BLaER1 (cell line): ENCODE results near the gene OR4K5.

Experiments
- H3K27ac ChIP-seq: shearing (Covaris generic); formaldehyde crosslinking; 2 replicates; pipeline ENCODE4 v1.8.1; 2022
- H3K27me3 ChIP-seq: shearing (Covaris generic); formaldehyde crosslinking; 2 replicates; pipeline ENCODE4 v1.8.1; 2022
- H3K36me3 ChIP-seq: shearing (Covaris generic); formaldehyde crosslinking; 2 replicates; pipeline ENCODE4 v1.8.1; 2022
- H3K4me1 ChIP-seq: shearing (Covaris generic); formaldehyde crosslinking; 2 replicates; pipeline ENCODE4 v1.8.1; 2022
- H3K4me2 ChIP-seq: shearing (Covaris generic); formaldehyde crosslinking; 2 replicates; pipeline ENCODE4 v1.8.1; 2022
- H3K4me3 ChIP-seq: shearing (Covaris generic); formaldehyde crosslinking; 2 replicates; pipeline ENCODE4 v1.8.1; 2022
- H3K9ac ChIP-seq: shearing (Covaris generic); formaldehyde crosslinking; 2 replicates; pipeline ENCODE4 v1.8.1; 2022
- H3K9me3 ChIP-seq: shearing (Covaris generic); formaldehyde crosslinking; 2 replicates; pipeline ENCODE4 v1.8.1; 2022
- H4K20me1 ChIP-seq: shearing (Covaris generic); formaldehyde crosslinking; 2 replicates; pipeline ENCODE4 v1.8.1; 2022
- Cebpa-rat ChIP-seq: shearing (Covaris generic); IDR thresholded peaks from 2 replicates; pipeline ENCODE4 v1.8.1; 2022

Gene OR4K5, protein sequence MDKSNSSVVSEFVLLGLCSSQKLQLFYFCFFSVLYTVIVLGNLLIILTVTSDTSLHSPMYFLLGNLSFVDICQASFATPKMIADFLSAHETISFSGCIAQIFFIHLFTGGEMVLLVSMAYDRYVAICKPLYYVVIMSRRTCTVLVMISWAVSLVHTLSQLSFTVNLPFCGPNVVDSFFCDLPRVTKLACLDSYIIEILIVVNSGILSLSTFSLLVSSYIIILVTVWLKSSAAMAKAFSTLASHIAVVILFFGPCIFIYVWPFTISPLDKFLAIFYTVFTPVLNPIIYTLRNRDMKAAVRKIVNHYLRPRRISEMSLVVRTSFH

GRCh38 chr14:19920021-19920657, at the start of gene OR4K5:
OR4K5 (plus strand) TSS chr14:19920607; CDS start chr14:19920607, 0 bp downstream.
- H3K36me3 ChIP-seq: no peaks in the 10 kb centered on the region
- H3K4me1 ChIP-seq: no peaks in the 10 kb centered on the region
- H4K20me1 ChIP-seq: no peaks in the 10 kb centered on the region
- H3K9ac ChIP-seq: no peak within 1 kb of the TSS
- no peaks in the 10 kb centered on the region for H3K9me3 ChIP-seq
- no peak within 1 kb of the TSS for H3K27ac ChIP-seq
- no peak within 1 kb of the TSS for H3K4me2 ChIP-seq
- H3K27me3 ChIP-seq: no peaks in the 10 kb centered on the region
- TF ChIP-seq Cebpa-rat: no peak
- H3K4me3 ChIP-seq: no peak within 1 kb of the TSS

DNA sequence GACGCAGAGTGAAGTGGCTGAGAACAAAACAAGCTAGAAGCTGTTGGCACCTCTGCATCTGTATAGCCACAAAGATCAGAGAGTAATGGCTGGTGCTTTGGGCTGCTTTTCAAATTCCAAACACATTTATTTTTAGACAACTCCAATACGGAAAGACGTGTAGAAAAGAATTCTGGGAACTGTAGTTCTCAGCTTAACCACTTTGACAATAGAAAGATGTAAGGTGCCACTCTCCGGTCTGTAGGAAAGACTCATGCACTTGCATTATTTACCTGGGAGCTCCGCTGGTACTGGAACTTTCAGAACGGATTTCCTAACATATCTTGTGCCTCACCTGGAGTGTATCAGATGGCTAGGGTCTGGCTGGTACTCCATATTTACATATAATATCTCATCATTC, 47.2 kb upstream of the OR4K5 start:
- Histone ChIP-seq H3K9ac (no peak overlapping the region), H4K20me1 (no peaks in the 10 kb centered on the region), H3K9me3 (no peaks in the 10 kb centered on the region), H3K4me1 (no peaks in the 10 kb centered on the region), H3K27ac (no peak overlapping the region), H3K27me3 (no peaks in the 10 kb centered on the region), H3K4me3 (no peak overlapping the region), H3K36me3 (no peaks in the 10 kb centered on the region), H3K4me2 (no peak overlapping the region)
- no peak for TF ChIP-seq Cebpa-rat

DNA sequence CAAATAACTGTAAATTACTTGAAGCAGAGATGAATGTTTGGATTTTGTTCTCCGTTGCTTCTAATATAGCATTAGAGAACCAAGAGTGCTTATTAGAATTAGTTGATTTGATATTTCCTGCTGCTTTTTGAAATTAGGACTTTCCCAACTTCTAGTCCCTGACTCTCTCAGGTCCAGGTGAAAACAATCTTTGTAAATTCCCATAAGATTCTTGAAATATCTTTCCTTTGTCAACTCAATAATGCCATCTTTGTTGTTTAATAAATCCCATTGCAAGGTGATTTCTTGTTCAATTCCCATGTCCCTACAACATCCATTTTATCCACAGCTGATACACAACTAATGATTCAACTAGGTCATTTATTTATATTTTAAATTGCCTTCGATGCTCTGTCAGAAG, 45.6 kb upstream of the OR4K5 start, which contains the start of gene OR4K2:
OR4K2 (plus strand) TSS at position 301 of the 400 bp plus-strand sequence. CDS start 1,126 bp downstream, outside the sequence.
- Histone ChIP-seq H3K27ac (no peak within 1 kb of the TSS), H3K4me1 (no peaks in the 10 kb centered on the region), H3K36me3 (no peaks in the 10 kb centered on the region), H4K20me1 (no peaks in the 10 kb centered on the region), H3K4me3 (no peak within 1 kb of the TSS), H3K27me3 (no peaks in the 10 kb centered on the region), H3K4me2 (no peak within 1 kb of the TSS), H3K9ac (no peak within 1 kb of the TSS), H3K9me3 (no peaks in the 10 kb centered on the region)
- no peak for TF ChIP-seq Cebpa-rat

- no peak overlapping the region for H3K9ac ChIP-seq
- no peak overlapping the region for H3K27ac ChIP-seq
- H3K9me3 ChIP-seq: no peaks in the 10 kb centered on the region
- no peaks in the 10 kb centered on the region for H3K36me3 ChIP-seq
- no peak overlapping the region for H3K4me3 ChIP-seq
- TF ChIP-seq Cebpa-rat: no peak
- no peaks in the 10 kb centered on the region for H3K27me3 ChIP-seq
- H3K4me1 ChIP-seq: no peaks in the 10 kb centered on the region
- no peaks in the 10 kb centered on the region for H4K20me1 ChIP-seq
- no peak overlapping the region for H3K4me2 ChIP-seq
Measured at GRCh38 chr14:19878029-19878642, 42.3 kb upstream of the OR4K5 start.

DNA sequence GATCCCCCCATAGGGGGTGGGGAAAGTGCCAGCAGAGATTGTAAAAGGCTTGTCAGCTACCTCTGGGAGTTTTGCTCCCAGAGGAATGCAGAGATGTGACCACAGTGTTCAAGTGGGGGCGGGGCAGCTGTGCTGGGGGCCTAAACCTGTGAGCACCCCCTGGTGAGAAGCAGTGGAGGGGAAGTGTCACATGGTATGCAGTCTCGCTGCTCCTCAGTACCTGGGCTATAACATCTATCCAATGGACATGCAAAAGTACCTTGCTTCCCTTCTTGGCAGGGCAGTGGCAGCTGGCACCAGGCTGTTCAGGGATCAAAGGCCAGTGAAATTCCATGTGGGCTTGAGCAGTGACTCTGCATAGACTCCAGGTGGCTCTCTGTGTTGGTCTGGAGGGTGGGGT, 25.1 kb upstream of the OR4K5 start:
- H3K9ac ChIP-seq: no peak overlapping the region
- no peak overlapping the region for H3K4me3 ChIP-seq
- H3K27ac ChIP-seq: no peak overlapping the region
- no peaks in the 10 kb centered on the region for H3K27me3 ChIP-seq
- no peak for TF ChIP-seq Cebpa-rat
- peaks cover 66% of the 10 kb centered on the region for H3K9me3 ChIP-seq
- H3K4me2 ChIP-seq: no peak overlapping the region
- H3K4me1 ChIP-seq: no peaks in the 10 kb centered on the region
- H3K36me3 ChIP-seq: no peaks in the 10 kb centered on the region
- no peaks in the 10 kb centered on the region for H4K20me1 ChIP-seq

- Histone ChIP-seq H3K9ac (no peak overlapping the region), H3K4me1 (no peaks in the 10 kb centered on the region), H3K27me3 (no peaks in the 10 kb centered on the region), H3K4me2 (no peak overlapping the region), H3K4me3 (no peak overlapping the region), H3K27ac (no peak overlapping the region), H4K20me1 (no peaks in the 10 kb centered on the region), H3K36me3 (no peaks in the 10 kb centered on the region), H3K9me3 (peaks cover 18% of the 10 kb centered on the region)
- no peak for TF ChIP-seq Cebpa-rat
Measured at GRCh38 chr14:19900999-19901398, 19.4 kb upstream of the OR4K5 start.

DNA sequence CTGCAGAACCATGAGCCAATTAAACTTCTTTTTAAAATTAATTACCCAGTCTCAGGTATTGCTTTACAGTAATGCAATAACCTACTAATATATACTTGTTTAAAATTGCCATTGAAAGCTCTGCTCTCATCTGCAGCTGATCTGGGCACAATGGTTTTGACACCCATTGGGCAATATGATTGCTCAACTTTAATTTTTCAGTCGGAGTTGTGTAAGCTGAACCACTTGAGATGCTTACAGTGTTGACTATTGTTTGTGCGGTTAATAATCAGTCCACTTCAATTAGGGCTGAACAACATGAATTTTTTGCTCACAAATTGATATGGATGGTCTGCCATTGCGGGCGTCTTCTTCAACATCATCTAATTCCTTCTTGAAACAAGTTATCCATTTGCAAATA, 18.0 kb upstream of the OR4K5 start:
- no peaks in the 10 kb centered on the region for H3K36me3 ChIP-seq
- H3K4me2 ChIP-seq: no peak overlapping the region
- TF ChIP-seq Cebpa-rat: no peak
- H3K9ac ChIP-seq: no peak overlapping the region
- no peaks in the 10 kb centered on the region for H3K27me3 ChIP-seq
- H3K9me3 ChIP-seq: peaks cover 4% of the 10 kb centered on the region
- H3K4me1 ChIP-seq: no peaks in the 10 kb centered on the region
- no peaks in the 10 kb centered on the region for H4K20me1 ChIP-seq
- H3K4me3 ChIP-seq: no peak overlapping the region
- H3K27ac ChIP-seq: no peak overlapping the region

GRCh38 chr14:19906665-19907064, 13.7 kb upstream of the OR4K5 start:
- Histone ChIP-seq H3K9ac (no peak overlapping the region), H3K4me3 (no peak overlapping the region), H3K4me2 (no peak overlapping the region), H3K27ac (no peak overlapping the region), H4K20me1 (no peaks in the 10 kb centered on the region), H3K27me3 (no peaks in the 10 kb centered on the region), H3K9me3 (no peaks in the 10 kb centered on the region), H3K4me1 (no peaks in the 10 kb centered on the region), H3K36me3 (no peaks in the 10 kb centered on the region)
- TF ChIP-seq Cebpa-rat: no peak

GRCh38 chr14:19911114-19911513, 9.3 kb upstream of the OR4K5 start:
- Histone ChIP-seq H3K4me1 (no peaks in the 10 kb centered on the region), H4K20me1 (no peaks in the 10 kb centered on the region), H3K9ac (no peak overlapping the region), H3K4me3 (no peak overlapping the region), H3K27ac (no peak overlapping the region), H3K4me2 (no peak overlapping the region), H3K9me3 (no peaks in the 10 kb centered on the region), H3K36me3 (no peaks in the 10 kb centered on the region), H3K27me3 (no peaks in the 10 kb centered on the region)
- no peak for TF ChIP-seq Cebpa-rat

DNA sequence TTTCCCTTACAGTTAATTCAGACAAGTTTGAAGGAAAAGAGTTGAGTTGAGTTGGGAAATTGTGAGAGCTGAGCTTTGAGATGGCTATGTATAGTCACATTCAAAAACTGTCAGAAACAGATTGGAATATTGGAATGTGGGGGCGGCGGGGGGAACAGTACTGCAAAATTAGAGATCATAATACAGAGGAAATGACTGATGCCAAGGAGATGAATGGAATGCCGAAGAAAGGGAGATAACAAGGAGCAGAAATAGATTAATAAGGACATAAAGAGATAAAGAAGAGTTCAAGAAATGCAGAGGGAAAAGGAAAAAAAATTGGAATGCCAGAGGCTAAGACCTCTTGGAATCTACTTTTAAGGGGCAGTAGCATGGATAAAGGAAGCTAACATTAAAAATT, 3.2 kb upstream of the OR4K5 start:
- no peaks in the 10 kb centered on the region for H3K4me1 ChIP-seq
- H3K36me3 ChIP-seq: no peaks in the 10 kb centered on the region
- H3K4me2 ChIP-seq: no peak overlapping the region
- H3K9ac ChIP-seq: no peak overlapping the region
- no peaks in the 10 kb centered on the region for H4K20me1 ChIP-seq
- no peaks in the 10 kb centered on the region for H3K9me3 ChIP-seq
- no peak for TF ChIP-seq Cebpa-rat
- no peak overlapping the region for H3K27ac ChIP-seq
- H3K4me3 ChIP-seq: no peak overlapping the region
- H3K27me3 ChIP-seq: no peaks in the 10 kb centered on the region
